Measurements from ENCODE around the gene ACVRL1.
"Not testable (repeated sequence)": the region's sequence is repeated elsewhere in the genome, so short reads cannot be mapped to it uniquely, and the experiment has no call there.

ACVRL1 gene

DNA sequence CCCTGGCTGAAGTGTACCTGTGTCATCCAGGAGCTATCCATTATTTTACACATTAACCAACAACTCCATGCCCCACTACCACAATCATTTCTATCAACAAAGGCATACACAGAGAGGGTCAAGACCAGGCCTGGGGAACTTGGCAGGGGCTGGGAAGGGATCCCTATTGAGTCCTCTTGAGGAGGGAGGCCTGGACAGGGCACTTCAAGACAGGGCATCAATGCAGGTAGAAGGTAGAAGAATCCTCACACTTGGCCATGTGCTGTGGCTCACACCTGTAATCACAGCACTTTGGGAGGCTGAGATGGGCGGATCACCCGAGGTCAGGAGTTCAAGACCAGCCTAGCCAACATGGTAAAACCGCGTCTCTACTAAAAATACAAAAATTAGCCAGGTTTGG is 32.8 kb upstream of the ACVRL1 start:
- DNase-seq = no peak

DNA sequence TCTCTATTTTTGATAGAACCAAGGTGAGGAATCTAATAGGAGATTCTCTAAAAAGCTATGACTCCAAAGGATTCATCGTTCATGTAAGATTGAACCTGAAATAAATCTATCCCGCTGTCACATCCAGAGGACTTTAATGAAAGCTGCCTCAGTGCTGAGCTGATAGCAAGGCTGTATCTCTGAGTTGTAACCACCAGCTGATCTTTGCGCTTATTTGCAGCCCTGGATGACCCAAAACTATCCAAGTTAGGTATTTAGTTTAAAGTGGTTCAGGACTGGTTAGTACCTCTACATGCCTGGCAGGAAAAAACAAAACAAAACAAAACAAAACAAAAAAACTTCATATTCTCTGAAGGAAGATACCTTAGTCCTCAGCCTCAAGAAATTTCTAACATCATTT is 28.2 kb upstream of the ACVRL1 start:
- DNase-seq = no peak

DNA sequence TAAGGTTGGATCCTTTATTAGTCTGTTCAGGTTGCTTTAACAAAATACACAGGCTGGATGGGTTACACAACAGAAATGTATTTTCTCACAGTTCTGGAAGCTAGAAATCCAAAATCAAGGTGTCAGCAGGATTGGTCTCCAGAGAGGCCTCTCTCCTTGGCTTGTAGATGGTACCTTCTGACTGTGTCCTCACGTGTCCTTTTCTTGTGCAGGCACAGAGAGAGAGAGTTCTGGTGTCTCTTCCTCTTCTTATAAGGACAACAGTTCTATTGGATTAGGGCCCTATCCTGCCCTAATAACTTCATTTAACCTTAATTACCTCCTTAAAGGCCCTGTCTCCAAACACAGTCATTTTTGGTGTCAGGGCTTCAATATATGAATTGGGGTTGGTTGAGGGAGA is 24.0 kb upstream of the ACVRL1 start:
- DNase-seq = no peak

DNA sequence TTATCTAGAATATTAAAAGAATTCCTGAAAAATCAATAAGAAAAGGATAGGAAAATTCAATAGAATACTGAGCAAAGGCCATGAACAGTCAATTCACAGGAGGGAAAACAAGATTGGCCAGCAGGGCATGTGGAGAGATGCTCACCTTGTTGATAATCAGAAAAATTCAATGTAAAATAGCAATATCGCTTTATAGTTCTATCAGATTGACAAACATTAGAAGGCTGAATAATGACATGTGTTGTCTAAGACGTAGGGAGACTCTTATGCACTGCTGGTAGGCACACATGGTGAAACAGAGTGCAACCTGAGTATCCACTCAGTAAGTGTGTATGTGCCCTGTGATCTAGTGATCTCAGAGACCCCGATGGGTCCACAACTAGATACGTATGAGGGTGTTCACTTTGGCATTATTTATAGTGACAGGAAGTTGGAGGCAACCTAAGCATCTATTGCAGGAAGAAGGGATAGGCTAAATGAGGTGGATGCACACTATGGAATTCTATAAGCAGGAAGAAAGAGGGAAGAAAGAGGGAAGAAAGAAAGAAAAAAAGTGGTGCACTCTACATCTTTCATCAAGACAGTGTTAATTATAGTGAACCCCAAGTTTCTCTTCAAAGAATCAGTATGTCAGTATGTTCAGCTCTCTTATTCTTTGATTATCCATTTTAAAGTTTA is 23.2 kb upstream of the ACVRL1 start:
- no peak for DNase-seq

DNA sequence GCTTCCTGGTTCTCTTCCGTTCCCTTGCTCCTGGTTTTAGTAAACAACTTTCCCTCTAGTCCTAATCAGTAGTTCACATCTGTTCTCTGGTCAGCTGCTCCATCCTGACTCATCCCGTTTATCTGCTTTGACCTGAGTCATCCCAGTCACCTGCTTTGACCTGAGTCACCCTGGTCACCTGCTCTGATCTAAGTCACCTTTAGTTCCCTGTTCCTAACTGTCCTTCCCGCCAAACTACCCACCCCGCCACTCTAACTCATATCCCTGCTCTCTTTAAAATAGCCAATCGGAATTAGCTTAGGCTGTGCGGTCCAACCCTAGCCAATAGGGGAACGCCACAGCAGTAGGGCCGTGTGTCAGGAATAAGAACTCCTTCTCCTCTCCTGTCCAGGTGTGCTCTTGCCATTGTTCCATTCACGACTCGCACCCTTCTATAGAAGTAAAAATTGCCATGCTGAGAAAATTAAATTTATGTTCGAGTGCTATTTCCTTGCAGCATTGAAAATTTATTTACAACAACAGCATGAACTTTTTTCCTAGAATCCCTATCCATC is 22.6 kb upstream of the ACVRL1 start:
- DNase-seq = no peak

DNA sequence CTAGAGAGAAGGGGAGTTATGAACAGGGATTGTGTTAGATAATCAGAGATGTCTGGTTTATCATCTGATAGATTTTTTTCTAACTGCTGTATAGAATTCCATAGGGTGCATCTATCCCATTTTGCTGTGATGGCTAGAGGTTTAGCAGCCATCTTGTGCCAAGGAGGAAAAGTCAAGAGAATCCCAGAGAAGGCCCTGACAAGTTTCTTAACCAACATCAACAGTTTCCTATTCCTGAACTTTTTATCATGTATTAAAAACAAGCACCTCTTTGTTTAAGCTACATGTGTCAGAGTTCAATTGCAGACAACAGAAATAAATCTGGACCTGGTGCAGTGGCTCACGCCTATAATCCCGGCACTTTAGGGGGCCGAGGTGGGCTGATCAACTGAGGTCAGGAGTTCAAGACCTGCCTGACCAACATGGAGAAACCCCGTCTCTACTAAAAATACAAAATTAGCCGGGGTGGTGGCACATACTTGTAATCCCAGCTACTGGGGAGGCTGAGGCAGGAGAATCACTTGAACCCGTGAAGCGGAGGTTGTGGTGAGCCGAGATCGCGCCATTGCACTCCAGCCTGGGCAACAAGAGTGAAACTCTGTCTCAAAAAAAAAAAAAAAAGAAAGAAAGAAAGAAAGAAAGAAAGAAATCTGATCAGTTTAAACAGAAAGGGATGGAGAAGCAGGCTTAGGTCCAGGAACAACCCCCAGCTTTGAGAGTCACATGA is 21.8 kb upstream of the ACVRL1 start:
- DNase-seq = not testable (repeated sequence)

DNA sequence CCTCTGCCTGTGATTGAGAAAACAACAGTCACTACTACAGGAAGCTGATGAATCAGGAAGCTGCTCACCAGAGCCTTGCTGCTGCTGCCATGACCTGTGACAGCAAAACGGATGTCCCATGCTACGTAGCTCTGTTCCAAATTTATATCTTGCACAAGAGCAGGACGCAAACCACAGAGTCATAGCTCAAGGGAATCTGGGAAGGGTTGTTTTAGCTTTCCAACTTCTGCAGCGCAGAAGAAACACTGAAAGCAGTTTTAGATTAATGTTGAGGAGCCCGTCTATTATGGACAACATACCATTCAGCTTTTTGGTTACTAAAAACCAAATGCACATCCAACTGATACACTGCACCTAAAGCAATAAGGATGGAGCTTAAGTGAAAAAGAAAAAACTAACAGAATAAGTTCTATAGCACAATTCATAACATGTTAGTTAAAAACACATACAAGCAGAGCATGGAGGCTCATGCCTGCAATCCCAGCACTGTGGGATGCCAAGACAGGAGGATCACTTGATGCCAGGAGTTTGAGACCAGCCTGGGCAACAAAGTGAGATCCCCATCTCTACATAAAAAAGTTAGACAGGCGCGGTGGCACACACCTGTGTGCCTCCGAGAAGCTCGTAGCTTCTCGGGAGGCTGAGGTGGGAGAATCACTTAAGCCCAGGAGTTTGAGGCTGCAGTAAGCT is 21.1 kb upstream of the ACVRL1 start:
- DNase-seq = no peak

DNA sequence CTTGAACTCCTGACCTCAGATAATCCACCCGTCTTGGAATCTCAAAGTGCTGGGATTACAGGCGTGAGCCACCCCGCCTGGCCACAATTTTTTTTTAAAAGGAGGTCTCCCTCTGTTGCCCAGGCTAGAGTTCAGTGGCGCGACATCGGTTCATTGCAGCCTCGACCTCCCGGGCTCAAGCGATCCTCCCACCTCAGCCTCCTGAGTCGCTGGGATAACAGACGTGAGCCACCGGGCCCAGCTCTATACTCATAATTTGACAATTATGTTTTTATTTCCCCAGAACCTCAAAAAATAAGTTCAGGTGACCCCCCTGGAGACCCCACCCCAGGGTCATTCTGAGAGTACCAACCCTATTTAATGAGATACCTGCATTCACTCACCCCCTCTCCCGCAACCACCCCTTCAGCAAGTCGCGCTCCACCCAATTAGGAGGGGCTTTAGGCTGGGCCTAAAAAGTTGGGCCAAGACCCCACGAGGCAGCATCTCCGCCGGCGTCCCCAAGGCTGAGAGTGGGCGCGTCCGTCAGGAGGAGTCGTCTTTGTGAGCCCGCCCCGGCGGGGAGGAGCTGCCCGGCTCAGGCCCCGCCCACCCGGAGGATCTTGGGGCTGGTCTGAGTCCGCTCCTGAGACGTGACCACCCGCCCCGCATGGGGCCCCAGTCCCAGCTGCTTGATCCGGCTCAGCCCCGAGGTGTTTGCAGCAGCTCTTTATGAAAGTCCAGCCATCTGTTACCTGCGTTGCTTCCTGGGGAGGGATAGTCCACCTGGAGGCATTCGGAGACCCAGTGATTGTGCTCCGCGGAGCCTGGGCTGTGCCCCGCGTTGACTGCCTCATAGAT is 19.6 kb upstream of the ACVRL1 start, which contains the start of gene ANKRD33:
ANKRD33 (plus strand) TSS at position 628 of the 840 bp plus-strand sequence; CDS start at position 712, 84 bp downstream.
- DNase-seq = peak; percentile 26 to 74

DNA sequence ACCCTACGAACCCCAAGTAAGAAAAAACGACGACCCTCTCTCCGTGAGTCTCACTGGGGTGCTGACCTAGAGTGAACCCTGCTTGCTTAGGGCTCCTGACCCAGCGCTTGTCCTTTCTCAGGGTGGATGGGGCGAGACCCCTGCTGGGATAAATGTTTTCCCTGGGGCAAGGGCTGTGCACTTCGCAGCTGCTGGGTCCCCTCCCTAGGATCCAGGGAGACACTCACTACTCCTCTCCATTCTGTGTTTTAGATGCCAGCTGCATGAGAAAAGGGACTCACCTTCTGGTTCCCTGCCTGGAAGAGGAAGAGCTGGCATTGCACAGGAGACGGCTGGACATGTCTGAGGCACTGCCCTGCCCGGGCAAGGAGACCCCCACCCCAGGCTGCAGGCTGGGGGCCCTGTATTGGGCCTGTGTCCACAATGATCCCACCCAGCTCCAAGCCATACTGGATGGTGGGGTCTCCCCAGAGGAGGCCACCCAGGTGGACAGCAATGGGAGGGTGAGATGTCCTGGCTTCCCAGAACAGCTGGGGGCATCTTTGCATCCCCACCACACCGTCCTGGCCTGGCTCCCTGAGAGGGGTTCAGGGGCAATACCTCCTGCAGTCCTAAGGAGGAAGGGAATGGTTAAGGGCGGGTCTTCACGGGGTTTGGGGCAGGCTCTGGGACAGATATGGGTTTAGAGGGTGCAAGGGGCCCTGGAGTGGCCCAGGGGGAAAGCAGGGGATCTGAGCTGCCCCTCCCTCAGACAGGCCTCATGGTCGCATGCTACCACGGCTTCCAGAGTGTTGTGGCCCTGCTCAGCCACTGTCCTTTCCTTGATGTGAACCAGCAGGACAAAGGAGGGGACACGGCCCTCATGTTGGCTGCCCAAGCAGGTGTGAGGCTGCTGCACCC is 18.7 kb upstream of the ACVRL1 start:
- no peak for DNase-seq

DNA sequence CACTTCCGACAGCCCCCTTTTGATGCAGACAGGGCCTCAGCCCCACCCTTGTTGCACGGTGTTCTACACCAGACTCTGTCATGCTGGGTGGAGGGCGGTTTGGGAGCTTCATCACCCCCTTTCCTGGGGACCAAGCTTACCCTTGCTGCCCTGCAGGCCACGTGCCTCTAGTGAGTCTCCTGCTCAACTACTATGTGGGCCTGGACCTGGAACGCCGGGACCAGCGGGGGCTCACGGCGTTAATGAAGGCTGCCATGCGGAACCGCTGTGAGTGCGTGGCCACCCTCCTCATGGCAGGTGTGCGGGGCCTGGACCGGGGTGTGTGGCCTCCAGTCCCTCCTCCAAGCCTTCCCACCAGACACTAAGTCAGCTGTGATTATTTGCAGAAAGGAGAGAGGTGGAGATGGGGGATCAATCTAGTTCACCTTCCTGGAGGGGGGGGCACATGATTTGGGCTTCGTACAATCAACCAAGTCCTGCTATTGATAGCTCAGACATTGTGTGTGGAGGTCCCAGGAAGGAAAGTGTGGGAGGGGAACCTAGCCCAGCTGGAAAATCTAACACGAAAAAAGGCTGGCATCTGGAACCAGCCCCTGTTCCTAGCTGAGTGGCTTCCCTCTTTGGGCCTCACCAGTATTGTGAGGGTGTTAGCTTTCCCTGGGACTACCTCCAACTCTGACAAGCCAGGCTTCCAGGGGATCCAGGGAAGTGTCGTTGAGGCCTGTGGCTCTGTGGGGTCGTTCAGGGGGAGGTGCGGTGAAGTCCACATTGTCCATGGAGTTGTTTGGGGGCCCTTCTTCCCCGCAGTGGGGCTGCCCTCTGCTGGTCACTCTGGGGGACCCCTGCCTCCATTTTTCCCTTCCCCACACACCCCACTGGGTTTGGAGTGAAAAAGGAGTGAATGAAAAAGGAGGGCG is 17.8 kb upstream of the ACVRL1 start:
- no peak for DNase-seq

DNA sequence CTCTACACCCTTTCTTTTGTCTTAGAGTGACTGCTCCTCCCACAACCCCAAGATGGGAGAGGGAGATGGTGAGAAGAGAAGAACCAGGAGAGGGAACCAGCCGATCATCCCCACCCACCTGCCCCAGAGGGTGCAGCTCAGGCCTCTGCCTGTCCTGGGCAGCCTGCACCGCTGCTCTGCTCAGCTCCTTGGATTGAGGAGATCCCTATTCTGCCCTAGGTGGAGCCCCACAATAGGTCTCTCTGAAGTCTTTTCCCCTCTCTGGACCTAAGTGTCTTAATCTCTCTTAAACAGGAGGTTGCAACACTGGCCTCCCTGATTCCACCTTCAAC is 17.2 kb upstream of the ACVRL1 start:
- DNase-seq = no peak

DNA sequence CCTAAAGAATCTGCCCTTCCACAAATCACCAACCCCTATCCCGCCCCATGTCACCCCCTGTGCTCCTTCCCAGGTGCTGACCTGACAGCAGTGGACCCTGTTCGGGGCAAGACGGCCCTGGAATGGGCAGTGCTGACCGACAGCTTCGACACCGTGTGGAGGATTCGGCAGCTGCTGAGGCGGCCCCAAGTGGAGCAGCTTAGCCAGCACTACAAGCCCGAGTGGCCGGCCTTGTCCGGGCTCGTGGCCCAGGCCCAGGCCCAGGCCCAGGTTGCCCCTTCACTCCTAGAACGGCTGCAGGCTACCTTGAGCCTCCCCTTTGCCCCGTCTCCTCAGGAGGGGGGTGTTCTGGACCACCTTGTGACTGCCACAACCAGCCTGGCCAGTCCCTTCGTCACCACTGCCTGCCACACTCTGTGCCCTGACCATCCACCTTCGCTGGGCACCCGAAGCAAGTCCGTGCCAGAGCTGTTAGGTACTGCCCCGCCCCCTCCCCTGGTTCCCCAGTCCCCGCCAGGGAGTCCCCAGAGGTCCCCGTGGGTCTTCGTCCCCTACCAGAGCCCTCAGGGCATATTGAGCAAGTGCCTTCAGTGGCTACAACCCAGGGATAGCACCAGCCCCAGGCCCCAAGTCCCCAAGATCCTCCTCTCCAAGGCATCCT is 16.7 kb upstream of the ACVRL1 start:
- DNase-seq = no peak

DNA sequence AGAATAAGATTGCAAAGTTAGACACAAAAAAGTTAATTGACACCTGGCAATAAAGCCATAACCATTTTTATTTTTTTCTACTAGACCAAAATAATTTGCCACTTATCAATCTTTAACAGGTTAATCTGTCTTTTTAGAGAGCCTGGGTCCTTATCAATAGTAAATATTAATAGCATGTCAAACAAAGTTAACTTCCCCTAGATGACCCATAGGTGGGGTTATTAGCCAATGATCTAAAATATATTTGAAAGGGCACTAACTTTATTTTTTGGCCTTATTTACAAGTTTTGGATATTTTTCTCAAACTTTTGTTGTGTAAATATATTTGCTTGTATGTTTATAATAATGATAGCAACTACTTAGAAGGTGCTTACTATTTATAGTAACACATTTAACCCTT is 15.5 kb upstream of the ACVRL1 start:
- no peak for DNase-seq

DNA sequence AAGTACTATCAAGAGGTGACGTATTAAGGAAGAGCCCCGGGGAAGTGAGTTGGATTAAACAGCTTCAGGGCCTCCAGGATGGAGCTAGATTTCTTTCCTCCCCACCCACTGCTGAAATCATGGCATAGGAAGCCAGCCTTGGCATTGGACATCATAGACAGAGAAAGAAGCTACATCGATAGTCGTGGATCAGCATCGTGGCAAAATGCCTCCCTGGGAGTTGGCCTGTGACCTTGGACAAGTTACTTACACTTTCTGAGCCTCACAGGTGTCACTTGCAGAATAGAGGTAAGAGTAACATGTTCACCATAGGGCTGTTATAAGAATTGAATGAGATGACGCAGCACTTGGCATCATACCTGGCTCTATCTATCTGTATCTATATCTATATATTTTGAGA is 13.5 kb upstream of the ACVRL1 start:
- DNase-seq = no peak

DNA sequence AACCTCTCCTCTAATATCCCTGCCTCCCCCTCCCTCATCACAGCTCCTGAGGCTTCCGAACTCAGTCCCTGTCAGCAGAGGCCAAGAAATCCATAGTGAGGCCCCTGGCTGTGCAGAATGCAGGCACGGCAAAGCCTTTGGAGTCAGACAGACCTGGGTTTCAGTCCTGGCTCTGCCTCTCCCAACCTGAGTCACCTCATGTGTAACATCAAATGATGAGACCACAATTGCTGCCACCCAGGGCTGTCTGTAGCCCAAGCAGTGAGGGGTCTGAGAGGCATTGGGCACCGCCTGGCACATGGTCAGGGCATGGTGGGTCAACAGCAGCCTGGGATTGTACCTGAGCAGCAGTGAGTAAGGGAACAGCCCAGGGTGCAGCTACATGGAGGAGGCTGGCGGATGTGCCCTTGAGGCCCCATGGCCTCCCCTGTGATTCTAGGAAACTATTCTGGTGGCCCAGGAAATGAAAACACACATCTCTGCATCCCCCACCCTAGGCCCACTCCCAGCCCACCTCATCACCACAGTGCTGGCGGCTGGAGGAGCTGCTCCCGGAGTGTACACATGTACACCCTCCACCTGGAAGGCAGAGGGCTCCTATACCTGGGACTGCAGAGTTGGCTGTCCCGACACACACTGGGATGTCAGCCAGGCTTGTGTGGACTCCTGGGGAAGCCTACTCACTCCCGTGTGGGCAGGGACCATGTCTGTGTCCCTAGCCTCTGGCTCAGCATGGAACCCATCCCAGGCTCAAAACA is 11.7 kb upstream of the ACVRL1 start:
- DNase-seq = no peak

DNA sequence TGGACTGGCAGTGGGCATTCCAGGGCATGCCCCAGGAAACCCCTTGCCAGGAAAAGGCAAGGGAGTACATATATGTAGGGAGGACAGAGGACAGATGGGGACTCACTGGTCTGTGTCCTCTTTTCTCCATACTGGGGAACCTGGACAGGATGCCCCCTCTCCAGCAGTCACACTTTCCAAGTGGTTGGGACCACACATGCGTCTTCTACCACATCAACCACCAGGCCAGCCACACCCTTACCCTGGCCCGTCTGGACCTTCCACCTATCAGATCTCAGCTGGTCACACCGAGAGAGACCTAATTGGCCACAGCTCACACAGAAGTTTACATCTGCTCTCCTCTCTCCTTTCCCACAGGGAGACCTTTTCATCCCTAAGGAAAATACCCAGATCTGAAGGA is 11.1 kb upstream of the ACVRL1 start:
- no peak for DNase-seq

DNA sequence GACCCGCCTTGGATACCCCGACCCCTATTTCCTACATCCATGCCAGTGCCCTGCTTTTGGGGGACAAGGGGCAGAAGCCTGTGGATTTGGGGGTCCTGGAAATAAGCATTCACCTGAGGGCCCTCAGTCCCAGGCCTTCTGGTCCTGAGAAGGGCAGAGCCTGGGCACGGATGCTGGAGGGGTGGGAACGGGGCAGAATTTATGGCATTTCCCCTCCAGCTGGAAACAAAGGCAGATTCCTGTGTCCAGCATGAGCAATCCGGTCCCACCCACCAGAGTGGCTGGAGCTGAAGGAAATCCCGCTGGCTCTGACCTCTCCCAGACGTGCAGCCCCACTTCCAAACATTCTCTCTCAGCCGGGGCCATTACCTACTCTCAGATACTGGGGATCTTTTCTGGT is 10.1 kb upstream of the ACVRL1 start:
- no peak for DNase-seq

DNA sequence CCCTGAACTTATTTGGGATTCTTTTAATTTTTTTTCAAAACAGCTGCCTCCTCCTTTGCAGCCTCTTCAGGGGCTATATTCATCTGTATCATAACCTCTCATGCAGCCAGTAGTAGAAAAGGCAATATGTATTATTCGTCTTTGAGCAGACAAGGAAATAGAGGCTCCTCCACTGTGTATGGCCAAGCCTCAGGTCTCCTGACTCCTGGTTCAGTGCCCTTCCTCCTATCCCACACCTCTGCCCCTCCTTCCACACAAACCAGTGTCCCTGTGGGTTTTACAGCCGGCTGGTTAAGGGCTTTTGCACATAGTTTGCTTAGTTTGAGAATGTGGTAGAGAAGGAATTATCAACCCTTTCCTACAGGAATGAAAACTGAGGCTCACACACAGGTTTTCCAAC is 8.8 kb upstream of the ACVRL1 start:
- DNase-seq = no peak

DNA sequence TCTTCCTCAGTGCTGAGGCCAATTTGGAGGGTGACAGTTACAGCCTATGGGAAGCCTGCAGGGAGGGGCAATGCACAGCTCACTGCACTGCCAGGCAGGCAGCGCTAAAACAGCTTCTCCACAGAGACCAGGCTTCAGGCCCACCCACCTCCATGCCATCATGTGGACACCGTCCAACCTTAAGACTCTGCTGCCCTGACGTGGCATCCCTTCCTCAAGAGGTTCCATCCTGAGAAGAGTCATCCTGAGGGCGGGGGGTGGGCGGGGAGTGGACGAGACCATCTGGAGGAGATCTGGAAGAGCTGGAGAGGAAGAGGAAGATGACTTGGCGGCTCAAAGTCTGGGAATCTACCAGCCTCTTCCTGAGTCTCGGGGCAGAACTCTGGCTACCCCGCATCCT is 8.4 kb upstream of the ACVRL1 start:
- no peak for DNase-seq
